ENCODE data around the gene OR6N2. TPM values are rescaled to one million over a fixed set of nuclear protein-coding genes. Genes with fewer than 3 reads are reported as not detected.

OR6N2 gene
- total and polyA plus RNA-seq, 2 donors (not counting 1 experiment from before 2014, with no cell fraction given): not detected

- no peak overlapping the region for H3K27ac ChIP-seq (ENCODE audit: insufficient read depth, low read length)
- no peak overlapping the region for H3K4me2 ChIP-seq (ENCODE audit: extremely low read depth, insufficient read depth, low read length)
- H3K9me3 ChIP-seq (ENCODE audit: control insufficient read depth, insufficient read depth, low read depth, low read length): no peaks in the 10 kb centered on the region
- H3K4me3 ChIP-seq (replicated peaks in 1 of 4; ENCODE audit: control extremely low read depth in 1 of 4, insufficient read depth in 1 of 4, low read depth in 3 of 4, low read length in 4 of 4): no peak overlapping the region
- H3K27me3 ChIP-seq (ENCODE audit: control insufficient read depth, insufficient read depth, low read length): no peaks in the 10 kb centered on the region
- DNase-seq (ENCODE audit: low read depth in 2 of 2): no peak
- no peaks in the 10 kb centered on the region for H3K4me1 ChIP-seq (ENCODE audit: control insufficient read depth, extremely low read depth, insufficient read depth, low read length)
- no peaks in the 10 kb centered on the region for H3K79me2 ChIP-seq (ENCODE audit: control insufficient read depth, insufficient read depth, low read length)
- no peak overlapping the region for H3K9ac ChIP-seq (ENCODE audit: insufficient read depth, low read length)
- no peaks in the 10 kb centered on the region for H4K20me1 ChIP-seq (ENCODE audit: control insufficient read depth, extremely low read depth, insufficient read depth, low read length)
- TF ChIP-seq CTCF (conservative IDR thresholded peaks at IDR 0.05 in 1 of 2, IDR thresholded peaks at IDR 0.05 in 1 of 2; ENCODE audit: low read depth in 1 of 2, low read length in 2 of 2) (no peak), EZH2 (IDR thresholded peaks at IDR 0.05; ENCODE audit: low read length, missing control alignments) (no peak)
- H2AFZ ChIP-seq (ENCODE audit: low read length): no peak overlapping the region
- H3K36me3 ChIP-seq (ENCODE audit: control insufficient read depth, insufficient read depth, low read length): no peaks in the 10 kb centered on the region
Measured at GRCh38 chr1:158806916-158807536, 26.0 kb upstream of the OR6N2 start.

DNA sequence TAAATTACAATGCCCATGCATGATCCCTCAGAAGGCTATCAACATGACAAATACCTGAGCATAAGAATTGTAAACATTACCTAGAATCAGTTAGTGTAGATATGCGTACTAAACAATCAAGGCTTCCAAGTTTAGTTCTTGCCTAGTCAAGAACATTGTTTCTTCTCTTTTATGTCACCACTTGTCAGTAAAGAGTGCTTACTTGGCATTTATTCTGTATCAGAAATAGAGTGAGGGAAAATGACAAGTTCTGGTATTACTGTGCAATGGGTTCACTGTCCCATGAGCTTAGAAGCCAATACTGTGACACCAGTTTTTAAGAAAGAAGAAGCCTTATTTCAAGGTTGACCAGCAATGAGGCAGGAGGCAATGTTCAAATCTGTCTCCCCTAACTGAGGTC is 22.7 kb upstream of the OR6N2 start:
- Histone ChIP-seq H3K4me2 (ENCODE audit: extremely low read depth, insufficient read depth, low read length) (no peak overlapping the region), H2AFZ (ENCODE audit: low read length) (no peak overlapping the region), H3K4me1 (ENCODE audit: control insufficient read depth, extremely low read depth, insufficient read depth, low read length) (no peaks in the 10 kb centered on the region), H3K4me3 (replicated peaks in 1 of 4; ENCODE audit: control extremely low read depth in 1 of 4, insufficient read depth in 1 of 4, low read depth in 3 of 4, low read length in 4 of 4) (no peak overlapping the region), H3K36me3 (ENCODE audit: control insufficient read depth, insufficient read depth, low read length) (no peaks in the 10 kb centered on the region), H4K20me1 (ENCODE audit: control insufficient read depth, extremely low read depth, insufficient read depth, low read length) (no peaks in the 10 kb centered on the region), H3K9ac (ENCODE audit: insufficient read depth, low read length) (no peak overlapping the region), H3K9me3 (ENCODE audit: control insufficient read depth, insufficient read depth, low read depth, low read length) (no peaks in the 10 kb centered on the region), H3K27ac (ENCODE audit: insufficient read depth, low read length) (no peak overlapping the region), H3K79me2 (ENCODE audit: control insufficient read depth, insufficient read depth, low read length) (no peaks in the 10 kb centered on the region), H3K27me3 (ENCODE audit: control insufficient read depth, insufficient read depth, low read length) (no peaks in the 10 kb centered on the region)
- TF ChIP-seq EZH2 (IDR thresholded peaks at IDR 0.05; ENCODE audit: low read length, missing control alignments) (no peak), CTCF (conservative IDR thresholded peaks at IDR 0.05 in 1 of 2, IDR thresholded peaks at IDR 0.05 in 1 of 2; ENCODE audit: low read depth in 1 of 2, low read length in 2 of 2) (no peak)
- DNase-seq (ENCODE audit: low read depth in 2 of 2): no peak

DNA sequence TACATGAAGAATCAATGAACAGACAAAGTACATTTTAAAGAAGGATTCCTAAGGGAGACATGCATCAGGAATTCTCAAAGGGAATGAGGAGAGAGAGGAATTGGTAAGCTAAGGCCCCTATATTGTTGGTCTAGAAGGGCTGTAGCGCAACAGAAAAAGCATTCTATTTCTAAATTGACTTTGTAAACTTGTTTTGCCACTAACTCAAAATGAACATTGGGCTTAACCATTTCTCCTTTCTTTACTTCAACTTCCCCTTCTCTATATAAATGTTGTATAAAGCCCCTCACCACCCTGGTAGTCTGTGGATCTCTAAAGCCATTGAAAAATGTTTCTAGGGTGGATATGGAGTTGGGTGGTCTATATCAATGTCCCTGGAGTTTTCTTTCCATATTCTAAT is 20.4 kb upstream of the OR6N2 start:
- H3K4me1 ChIP-seq (ENCODE audit: control insufficient read depth, extremely low read depth, insufficient read depth, low read length): no peaks in the 10 kb centered on the region
- H3K36me3 ChIP-seq (ENCODE audit: control insufficient read depth, insufficient read depth, low read length): no peaks in the 10 kb centered on the region
- H3K4me3 ChIP-seq (replicated peaks in 1 of 4; ENCODE audit: control extremely low read depth in 1 of 4, insufficient read depth in 1 of 4, low read depth in 3 of 4, low read length in 4 of 4): no peak overlapping the region
- no peaks in the 10 kb centered on the region for H4K20me1 ChIP-seq (ENCODE audit: control insufficient read depth, extremely low read depth, insufficient read depth, low read length)
- no peaks in the 10 kb centered on the region for H3K79me2 ChIP-seq (ENCODE audit: control insufficient read depth, insufficient read depth, low read length)
- no peaks in the 10 kb centered on the region for H3K9me3 ChIP-seq (ENCODE audit: control insufficient read depth, insufficient read depth, low read depth, low read length)
- TF ChIP-seq CTCF (conservative IDR thresholded peaks at IDR 0.05 in 1 of 2, IDR thresholded peaks at IDR 0.05 in 1 of 2; ENCODE audit: low read depth in 1 of 2, low read length in 2 of 2) (no peak), EZH2 (IDR thresholded peaks at IDR 0.05; ENCODE audit: low read length, missing control alignments) (no peak)
- H3K27ac ChIP-seq (ENCODE audit: insufficient read depth, low read length): no peak overlapping the region
- DNase-seq (ENCODE audit: low read depth in 2 of 2): no peak
- no peak overlapping the region for H2AFZ ChIP-seq (ENCODE audit: low read length)
- no peak overlapping the region for H3K9ac ChIP-seq (ENCODE audit: insufficient read depth, low read length)
- H3K27me3 ChIP-seq (ENCODE audit: control insufficient read depth, insufficient read depth, low read length): no peaks in the 10 kb centered on the region
- no peak overlapping the region for H3K4me2 ChIP-seq (ENCODE audit: extremely low read depth, insufficient read depth, low read length)

All from fibroblast of lung (primary cell).